HepG2 (cell line): ENCODE measurements around the gene SETD7. TPM values are rescaled to one million over a fixed set of nuclear protein-coding genes. Genes with fewer than 3 reads are reported as not detected.

ENCODE experiments used
- ATAC-seq: fragments of 200-7000 bp; cut with Tn5 transposase; 3 replicates; pipeline ENCODE4 v1.9.1; 2020; ENCODE audit warnings: mild to moderate bottlenecking, moderate library complexity
- BruUV-seq: library from RNA; stranded (reverse); fragments of 400-500 nt; replicated peaks from 2 replicates; lab custom pipeline; 2021; lab: Mats Ljungman, UMichigan
- CTCF ChIA-PET: fragments of 300-600 bp; formaldehyde crosslinking; extraction: SDS; loops from one replicate; lab custom pipeline; 2021; ENCODE audit warnings: low total read pairs, inconsistent platforms, low intra/inter-chr PET ratio; lab: Yijun Ruan, JAX
- POLR2A ChIA-PET: fragments of 350-600 bp; sonication (Branson Sonifier 250); formaldehyde crosslinking; loops from one replicate; lab custom pipeline; 2020; ENCODE audit warnings: antibody characterized with exemption, inconsistent platforms; lab: Yijun Ruan, JAX
- DNase-seq: peaks from one replicate; pipeline ENCODE4 v3.0.0-alpha.2; 2015; ENCODE audit warnings: low spot score
- FAIRE-seq: peaks from 3 replicates; lab custom pipeline; 2011; peaks lifted over from hg19 to GRCh38; lab: Jason Lieb, UNC
- H2AFZ ChIP-seq: one replicate; pipeline ENCODE4 v1.6.1; 2011; ENCODE audit warnings: low read length, inconsistent platforms
- H3K27ac ChIP-seq: fragments of 300-600 bp; 3 replicates; pipeline ENCODE4 v1.8.0; 2011; ENCODE audit warnings: mixed run types, mild to moderate bottlenecking, mixed read lengths, low read length, inconsistent platforms; ENCODE audit not compliant: insufficient read depth; ENCODE audit errors: extremely low read length
- H3K27me3 ChIP-seq, 2 experiments: fragments of 200-600 bp in 1 of 2; 2 replicates in 1 of 2; 3 replicates in 1 of 2; pipeline versions ENCODE4 v1.6.0 to v1.8.0; 2011; ENCODE audit warnings: low read length in 2 of 2, mild to moderate bottlenecking in 2 of 2, moderate library complexity in 2 of 2, inconsistent platforms in 1 of 2; ENCODE audit not compliant: insufficient read depth in 2 of 2, control insufficient read depth in 1 of 2
- H3K36me3 ChIP-seq, 2 experiments: fragments of 200-600 bp in 1 of 2; replicated peaks in 1 of 2; 2 replicates in 1 of 2; 3 replicates in 1 of 2; pipeline versions ENCODE4 v1.5.1 to v1.8.0; 2011; ENCODE audit warnings: low read length in 2 of 2, inconsistent platforms in 1 of 2; ENCODE audit not compliant: insufficient read depth in 2 of 2, control insufficient read depth in 1 of 2
- H3K4me1 ChIP-seq: 2 replicates; pipeline ENCODE4 v1.5.1; 2012; ENCODE audit warnings: low read length, inconsistent platforms; ENCODE audit not compliant: insufficient read depth
- H3K4me2 ChIP-seq: 2 replicates; pipeline ENCODE4 v1.6.0; 2011; ENCODE audit warnings: low read depth, low read length, inconsistent platforms
- H3K4me3 ChIP-seq, 3 experiments: fragments of 200-600 bp in 1 of 3; sonication (generic), shearing (Covaris generic) in 1 of 3; replicated peaks in 1 of 3; 2 replicates each; pipeline ENCODE4 v1.5.1; 2011 to 2016; ENCODE audit warnings: low read length in 3 of 3, inconsistent platforms in 2 of 3, low read depth in 2 of 3, mild to moderate bottlenecking in 2 of 3, control low read depth in 1 of 3, mixed read lengths in 1 of 3; ENCODE audit not compliant: insufficient read depth in 1 of 3
- H3K79me2 ChIP-seq: one replicate; pipeline ENCODE4 v1.6.1; 2011; ENCODE audit warnings: low read length, inconsistent platforms; ENCODE audit not compliant: insufficient read depth
- H3K9ac ChIP-seq: 2 replicates; pipeline ENCODE4 v1.6.0; 2011; ENCODE audit warnings: mild to moderate bottlenecking, low read depth, low read length, inconsistent platforms; ENCODE audit not compliant: insufficient read depth
- H3K9me3 ChIP-seq: 2 replicates; pipeline ENCODE4 v1.5.1; 2012; ENCODE audit warnings: mild to moderate bottlenecking, low read length
- H4K20me1 ChIP-seq: 2 replicates; pipeline ENCODE4 v1.6.0; 2011; ENCODE audit warnings: inconsistent platforms, mild to moderate bottlenecking, low read length, moderate library complexity; ENCODE audit not compliant: insufficient read depth
- CHCHD3 ChIP-seq: sonication (generic); formaldehyde crosslinking; IDR thresholded peaks from 2 replicates; pipeline ENCODE4 v1.8.0; 2022; ENCODE audit warnings: mild to moderate bottlenecking, missing genetic modification reagents, moderate library complexity
- ELF3 ChIP-seq: IDR thresholded peaks from 2 replicates; pipeline ENCODE4 v1.6.1; 2016; ENCODE audit warnings: missing genetic modification reagents, missing compliant biosample characterization
- HHEX ChIP-seq: IDR thresholded peaks from 2 replicates; pipeline ENCODE4 v1.6.1; 2016; ENCODE audit warnings: control low read depth
- HIVEP1 ChIP-seq: sonication (generic); formaldehyde crosslinking; IDR thresholded peaks from 2 replicates; pipeline ENCODE4 v1.4.0; 2020; ENCODE audit warnings: mild to moderate bottlenecking, missing genetic modification reagents
- MED1 ChIP-seq: sonication (generic); formaldehyde crosslinking; IDR thresholded peaks from 2 replicates; pipeline ENCODE4 v1.4.0; 2020; ENCODE audit warnings: missing genetic modification reagents
- MEF2D ChIP-seq: sonication (generic); formaldehyde crosslinking; IDR thresholded peaks from 2 replicates; pipeline ENCODE4 v1.5.1; 2020; ENCODE audit warnings: mild to moderate bottlenecking, missing genetic modification reagents
- NFYB ChIP-seq: sonication (generic); formaldehyde crosslinking; IDR thresholded peaks from 2 replicates; pipeline ENCODE4 v1.4.0; 2020; ENCODE audit warnings: missing genetic modification reagents
- RBM22 ChIP-seq: fragments of 200-400 bp; formaldehyde crosslinking; optimal IDR thresholded peaks from 2 replicates; pipeline ENCODE3; 2017; ENCODE audit warnings: mild to moderate bottlenecking, low read length, moderate library complexity
- REL ChIP-seq: sonication (generic); formaldehyde crosslinking; conservative IDR thresholded peaks from 2 replicates; pipeline ENCODE4 v1.8.0; 2022; ENCODE audit warnings: mild to moderate bottlenecking, missing genetic modification reagents, moderate library complexity
- TARDBP ChIP-seq: sonication (generic); formaldehyde crosslinking; IDR thresholded peaks from 2 replicates; pipeline ENCODE4 v1.8.0; 2022; ENCODE audit warnings: mild to moderate bottlenecking, missing genetic modification reagents
- ZBTB4 ChIP-seq: sonication (generic); formaldehyde crosslinking; IDR thresholded peaks from 2 replicates; pipeline ENCODE4 v1.4.0; 2020; ENCODE audit warnings: missing genetic modification reagents, mild to moderate bottlenecking, borderline replicate concordance
- ZNF530 ChIP-seq: sonication (generic); formaldehyde crosslinking; IDR thresholded peaks from 2 replicates; pipeline ENCODE4 v1.5.0; 2020; ENCODE audit warnings: low read depth, mild to moderate bottlenecking, missing genetic modification reagents
- ZNF788 ChIP-seq: sonication (generic); formaldehyde crosslinking; IDR thresholded peaks from 2 replicates; pipeline ENCODE4 v1.5.0; 2020; ENCODE audit warnings: mild to moderate bottlenecking, missing genetic modification reagents, borderline replicate concordance
- ZNF841 ChIP-seq: sonication (generic); formaldehyde crosslinking; IDR thresholded peaks from 2 replicates; pipeline ENCODE4 v1.8.1; 2023; ENCODE audit warnings: missing genetic modification reagents, borderline replicate concordance
- WGBS: methylation state at CpG from one replicate; pipeline ENCODE4 v1.1.6; 2017; ENCODE audit warnings: low lambda C conversion rate; 5-methylcytosine and 5-hydroxymethylcytosine counted together
- in situ Hi-C: cut with HindIII; loops from 2 replicates; pipeline ENCODE4 v1.10.0; 2017; ENCODE audit warnings: low pct_unique_long_range_greater_than_20kb; ENCODE audit not compliant: extremely low pct_ligation_motif_present
- intact Hi-C: fragments of 100-400 bp; cut with micrococcal nuclease; formaldehyde crosslinking; loops from one replicate; pipeline ENCODE4 v1.10.0; 2022; ENCODE audit not compliant: unreplicated experiment
- polyA plus RNA-seq, 8 experiments: library from polyadenylated mRNA; depleted of rRNA in 3 of 8; stranded (reverse) in 7 of 8; unstranded in 1 of 8; fragments of >200 nt; fragmentation: Illumina TruSeq in 4 of 8; extraction: Trizol in 4 of 8; gene quantifications; 2 replicates each; pipeline versions ENCODE4 v1.2.1 to v1.2.3, GENCODE V29; 2011 to 2016; ENCODE audit warnings: low read depth in 4 of 8, missing spikeins in 1 of 8, mixed read lengths in 1 of 8; ENCODE audit not compliant: insufficient read depth in 1 of 8
- total RNA-seq, 5 experiments: library from RNA; depleted of rRNA; stranded (reverse); fragments of >200 nt; fragmentation: Illumina TruSeq; extraction: Trizol; gene quantifications; 2 replicates each; pipeline ENCODE4 v1.2.3, GENCODE V29; 2016; ENCODE audit warnings: low read depth in 1 of 5
- TF ChIP-seq, protein P1 (sequence below): sonication (generic); formaldehyde crosslinking; IDR thresholded peaks from 2 replicates; pipeline ENCODE4 v1.8.0; 2023; ENCODE audit warnings: mild to moderate bottlenecking, missing genetic modification reagents
- TF ChIP-seq, protein P2 (sequence below): sonication (generic); formaldehyde crosslinking; IDR thresholded peaks from 2 replicates; pipeline ENCODE4 v1.4.0; 2020; ENCODE audit warnings: missing genetic modification reagents
- TF ChIP-seq, protein P3 (sequence below): IDR thresholded peaks from 2 replicates; pipeline ENCODE4 v1.6.1; 2016; ENCODE audit warnings: mild to moderate bottlenecking, missing biosample characterization, missing genetic modification reagents

The SETD7 gene
- total and polyA plus RNA-seq, 2 of the 13 experiments (the other 11 are each of a cell fraction or from before 2014, with no cell fraction given) = 0.08 to 0.22 TPM

DNA sequence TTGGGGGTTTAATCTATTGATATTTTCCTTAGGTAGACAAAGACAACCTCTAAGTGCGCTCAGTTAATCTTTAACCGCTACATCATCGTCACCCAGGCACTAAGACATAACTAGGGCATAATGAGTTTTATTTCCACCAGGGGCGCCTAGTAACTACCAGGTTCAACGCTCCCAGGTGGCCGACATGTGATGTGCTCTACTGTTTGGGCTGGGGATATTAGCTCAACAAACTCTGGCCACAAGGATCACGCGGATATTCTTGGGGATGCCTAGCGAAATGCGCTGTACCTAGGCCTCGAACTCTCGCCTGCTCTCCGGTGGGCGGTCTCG, 103.0 kb downstream of the SETD7 start:
- FAIRE-seq (no peak), ATAC-seq (peak; percentile 76), DNase-seq (peak; percentile 88)
- peak overlapping the region; percentile 84 for H3K9ac ChIP-seq
- H3K4me2 ChIP-seq = peak overlapping the region; percentile 94
- intact Hi-C loops (loop anchor here (1.0 to 5.0 kb wide), 2 partner anchors 37 to 151 kb away; partner anchors contain the start of genes NAA15 and NDUFC1), in situ Hi-C loops (no loop called here)
- 0% methylated on average over 4 of the region's 15 CpGs for WGBS
- no peaks in the 10 kb centered on the region for H3K9me3 ChIP-seq
- POLR2A ChIA-PET = interaction anchor here (0.6 to 1.3 kb wide), 3 partner anchors 20 to 411 kb away, joined by 3 to 5 read pairs (median 4); no protein-coding TSS in a partner anchor
- H3K4me3 ChIP-seq = peak overlapping the region; percentile 68 to 95 (median 93)
- H4K20me1 ChIP-seq = peaks cover 2% of the 10 kb centered on the region
- no peaks in the 10 kb centered on the region; a peak in 1 of 5 replicates for H3K27me3 ChIP-seq
- CTCF ChIA-PET = interaction anchor here (0.8 kb wide), 2 partner anchors 37 to 45 kb away, joined by 3 to 4 read pairs; no protein-coding TSS in a partner anchor
- H3K36me3 ChIP-seq = no peaks in the 10 kb centered on the region
- no TSS peak for BruUV-seq
- H2AFZ ChIP-seq = peak overlapping the region; percentile 48
- peak overlapping the region; percentile 97 for H3K27ac ChIP-seq
- H3K79me2 ChIP-seq = peaks cover 51% of the 10 kb centered on the region
- H3K4me1 ChIP-seq = peaks cover 53% of the 10 kb centered on the region
- TF ChIP-seq RBM22 (peak; percentile 9), ZBTB4 (CRISPR knock-in tag) (no peak), TARDBP (CRISPR knock-in tag) (0 out of 2 replicates have a peak, but pooled peaks have one; percentile 16), ZNF841 (CRISPR knock-in tag) (no peak), HHEX (CRISPR knock-in tag) (no peak), MEF2D (CRISPR knock-in tag) (no peak), CHCHD3 (CRISPR knock-in tag) (no peak), NFYB (CRISPR knock-in tag) (no peak), ZNF788 (no peak), HIVEP1 (CRISPR knock-in tag) (no peak), REL (CRISPR knock-in tag) (no peak), ZNF530 (no peak), MED1 (0 out of 2 replicates have a peak, but pooled peaks have one; percentile 5), ELF3 (CRISPR knock-in tag) (no peak)
- TF ChIP-seq, protein P1, sequence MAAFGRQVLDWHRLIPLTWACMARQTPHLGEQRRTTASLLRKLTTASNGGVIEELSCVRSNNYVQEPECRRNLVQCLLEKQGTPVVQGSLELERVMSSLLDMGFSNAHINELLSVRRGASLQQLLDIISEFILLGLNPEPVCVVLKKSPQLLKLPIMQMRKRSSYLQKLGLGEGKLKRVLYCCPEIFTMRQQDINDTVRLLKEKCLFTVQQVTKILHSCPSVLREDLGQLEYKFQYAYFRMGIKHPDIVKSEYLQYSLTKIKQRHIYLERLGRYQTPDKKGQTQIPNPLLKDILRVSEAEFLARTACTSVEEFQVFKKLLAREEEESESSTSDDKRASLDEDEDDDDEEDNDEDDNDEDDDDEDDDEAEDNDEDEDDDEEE = no peak
- TF ChIP-seq, protein P2, sequence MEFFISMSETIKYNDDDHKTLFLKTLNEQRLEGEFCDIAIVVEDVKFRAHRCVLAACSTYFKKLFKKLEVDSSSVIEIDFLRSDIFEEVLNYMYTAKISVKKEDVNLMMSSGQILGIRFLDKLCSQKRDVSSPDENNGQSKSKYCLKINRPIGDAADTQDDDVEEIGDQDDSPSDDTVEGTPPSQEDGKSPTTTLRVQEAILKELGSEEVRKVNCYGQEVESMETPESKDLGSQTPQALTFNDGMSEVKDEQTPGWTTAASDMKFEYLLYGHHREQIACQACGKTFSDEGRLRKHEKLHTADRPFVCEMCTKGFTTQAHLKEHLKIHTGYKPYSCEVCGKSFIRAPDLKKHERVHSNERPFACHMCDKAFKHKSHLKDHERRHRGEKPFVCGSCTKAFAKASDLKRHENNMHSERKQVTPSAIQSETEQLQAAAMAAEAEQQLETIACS (CRISPR knock-in tag) = no peak
- TF ChIP-seq, protein P3, sequence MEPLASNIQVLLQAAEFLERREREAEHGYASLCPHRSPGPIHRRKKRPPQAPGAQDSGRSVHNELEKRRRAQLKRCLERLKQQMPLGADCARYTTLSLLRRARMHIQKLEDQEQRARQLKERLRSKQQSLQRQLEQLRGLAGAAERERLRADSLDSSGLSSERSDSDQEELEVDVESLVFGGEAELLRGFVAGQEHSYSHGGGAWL = no peak
